Endothelial cell (in vitro differentiated cells): ENCODE data around the gene ANG. TPM values are rescaled to one million over a fixed set of nuclear protein-coding genes. Genes with fewer than 3 reads are reported as not detected.

Experiments
- DNase-seq: peaks from one replicate; pipeline ENCODE4 v3.0.0; 2021; ENCODE audit warnings: low spot score
- H3K27ac Mint-ChIP-seq: one replicate; pipeline ENCODE4 v1.8.0; 2021; ENCODE audit warnings: mixed read lengths, inconsistent platforms; ENCODE audit not compliant: unreplicated experiment
- H3K27me3 Mint-ChIP-seq: one replicate; pipeline ENCODE4 v1.8.0; 2021; ENCODE audit warnings: mild to moderate bottlenecking, moderate library complexity, mixed read lengths, inconsistent platforms; ENCODE audit not compliant: unreplicated experiment
- H3K36me3 Mint-ChIP-seq: one replicate; pipeline ENCODE4 v1.8.0; 2021; ENCODE audit warnings: mild to moderate bottlenecking, low read depth, mixed read lengths, inconsistent platforms; ENCODE audit not compliant: unreplicated experiment
- H3K4me1 Mint-ChIP-seq: one replicate; pipeline ENCODE4 v1.8.0; 2021; ENCODE audit warnings: mild to moderate bottlenecking, mixed read lengths, inconsistent platforms; ENCODE audit not compliant: unreplicated experiment
- H3K4me3 Mint-ChIP-seq: one replicate; pipeline ENCODE4 v1.8.0; 2021; ENCODE audit warnings: mild to moderate bottlenecking, mixed read lengths, inconsistent platforms; ENCODE audit not compliant: unreplicated experiment
- H3K9me3 Mint-ChIP-seq: one replicate; pipeline ENCODE4 v1.8.0; 2021; ENCODE audit warnings: mixed read lengths, inconsistent platforms; ENCODE audit not compliant: unreplicated experiment
- CTCF ChIP-seq: fragments of 200-600 bp; sonication (generic); IDR thresholded peaks from one replicate; pipeline ENCODE4 v1.5.0; 2021; ENCODE audit warnings: antibody characterized with exemption; ENCODE audit not compliant: unreplicated experiment
- total RNA-seq: library from RNA; stranded (reverse); fragmentation: NEBNext Ultra II Directional; extraction: Animal tissue kit (Norgen Biotek cat#: 25700); gene quantifications from one replicate; pipeline ENCODE4 v1.2.1, GENCODE V29; 2021; ENCODE audit not compliant: unreplicated experiment

The ANG gene
- total RNA-seq, 1 donor from 2014 or later: 6.5 TPM

GRCh38 chr14:20742132-20742531, 53.6 kb downstream of the ANG start:
- Mint-ChIP-seq H3K4me1 (no peaks in the 10 kb centered on the region), H3K27me3 (peaks cover 2% of the 10 kb centered on the region), H3K4me3 (no peak overlapping the region), H3K36me3 (no peaks in the 10 kb centered on the region), H3K27ac (no peak overlapping the region), H3K9me3 (no peaks in the 10 kb centered on the region)
- DNase-seq: no peak
- TF ChIP-seq CTCF: no peak

GRCh38 chr14:20743556-20743955, 55.0 kb downstream of the ANG start:
- Mint-ChIP-seq H3K4me3 (no peak overlapping the region), H3K27me3 (peaks cover 2% of the 10 kb centered on the region), H3K27ac (no peak overlapping the region), H3K9me3 (no peaks in the 10 kb centered on the region), H3K36me3 (no peaks in the 10 kb centered on the region), H3K4me1 (no peaks in the 10 kb centered on the region)
- no peak for DNase-seq
- no peak for TF ChIP-seq CTCF

Other genes with a start within 250 kb of the ANG start
- gene OSGEP, start 234.0 kb upstream of the ANG start, total RNA-seq: 46.1 TPM
- 230 TPM for gene APEX1, start 233.5 kb upstream of the ANG start, total RNA-seq
- 36.8 TPM for gene PIP4P1, start 227.3 kb upstream of the ANG start, total RNA-seq
- 322 TPM for gene PNP, start 219.4 kb upstream of the ANG start, total RNA-seq
- 10.7 TPM for gene RNASE10, start 183.2 kb upstream of the ANG start, total RNA-seq
- gene RNASE9, start 127.7 kb upstream of the ANG start, total RNA-seq: not detected
- 0.31 TPM for gene RNASE11, start 100.8 kb upstream of the ANG start, total RNA-seq
- not detected for gene RNASE12, start 97.4 kb upstream of the ANG start, total RNA-seq
- not detected for gene OR6S1, start 47.1 kb upstream of the ANG start, total RNA-seq
- gene RNASE4, start 4.2 kb upstream of the ANG start, total RNA-seq: 1.0 TPM
- not detected for gene EDDM3A, start 57.1 kb downstream of the ANG start, total RNA-seq
- gene EDDM3B, start 79.6 kb downstream of the ANG start, total RNA-seq: not detected
- gene RNASE6, start 92.5 kb downstream of the ANG start, total RNA-seq: 13.7 TPM
- gene RNASE1, start 114.1 kb downstream of the ANG start, total RNA-seq: 31.6 TPM
- gene RNASE3, start 202.6 kb downstream of the ANG start, total RNA-seq: not detected